Middle frontal gyrus (tissue), 1 donor: Measurements from ENCODE around the gene IST1.
"Not testable (repeated sequence)": the region's sequence is repeated elsewhere in the genome, so short reads cannot be mapped to it uniquely, and the experiment has no call there.

ENCODE experiments used
- DNase-seq: peaks from one replicate; pipeline ENCODE4 v3.0.0-alpha.2; 2015; ENCODE audit warnings: low spot score; ENCODE audit errors: extremely low spot score

Gene IST1

GRCh38 chr16:71894921-71895678 lies at the start of gene IST1:
IST1 (plus strand) TSS chr16:71895531; CDS start chr16:71915641, 20,110 bp downstream.
- peak; percentile 97 for DNase-seq

GRCh38 chr16:71845639-71846430 lies 49.5 kb upstream of the IST1 start, which contains the start of gene ATXN1L:
ATXN1L (plus strand) TSS chr16:71845976; CDS start chr16:71849741, 3,765 bp downstream.
- peak; percentile 66 for DNase-seq

DNA sequence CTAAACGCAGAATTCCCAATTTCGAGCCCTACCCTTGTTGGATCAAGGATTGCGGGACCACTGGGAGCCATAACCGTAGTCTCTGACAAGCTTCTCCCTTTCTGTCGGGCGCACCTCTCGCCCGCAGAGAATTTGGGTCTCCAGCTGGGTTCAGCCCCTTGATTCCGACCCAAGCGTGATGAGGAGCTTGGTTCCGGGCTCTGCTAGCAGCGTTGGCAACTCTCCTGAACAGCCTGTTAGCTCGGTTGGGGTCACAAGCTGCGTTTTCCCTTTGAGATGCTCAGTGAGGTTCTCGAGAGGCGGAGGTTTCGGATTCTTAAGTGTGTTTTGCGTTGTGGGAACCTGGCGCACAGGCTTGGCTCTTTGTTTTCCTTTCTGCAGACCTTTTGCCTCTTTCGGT lies 48.9 kb upstream of the IST1 start:
- DNase-seq: no peak

DNA sequence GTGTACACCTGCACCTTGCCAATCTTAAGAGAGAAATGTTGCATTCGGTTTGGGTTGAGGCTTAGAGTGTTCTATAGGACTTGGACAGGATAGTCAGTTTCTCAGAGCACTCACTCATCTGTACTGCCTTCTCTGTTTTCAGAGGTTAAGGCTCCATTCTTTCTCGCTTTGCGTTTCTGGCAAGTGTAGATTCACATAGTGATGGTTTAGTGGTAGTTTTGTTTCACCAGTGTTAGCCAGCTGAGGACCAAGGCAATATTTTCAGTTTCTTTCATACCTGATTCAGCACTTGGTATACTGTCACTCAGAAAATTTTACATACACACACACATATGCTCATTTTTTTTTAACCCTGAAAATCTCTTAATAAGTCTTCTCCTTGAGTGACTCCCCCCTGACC lies 48.2 kb upstream of the IST1 start:
- no peak for DNase-seq

- no peak for DNase-seq
Measured at GRCh38 chr16:71848622-71849021, 46.7 kb upstream of the IST1 start.

DNA sequence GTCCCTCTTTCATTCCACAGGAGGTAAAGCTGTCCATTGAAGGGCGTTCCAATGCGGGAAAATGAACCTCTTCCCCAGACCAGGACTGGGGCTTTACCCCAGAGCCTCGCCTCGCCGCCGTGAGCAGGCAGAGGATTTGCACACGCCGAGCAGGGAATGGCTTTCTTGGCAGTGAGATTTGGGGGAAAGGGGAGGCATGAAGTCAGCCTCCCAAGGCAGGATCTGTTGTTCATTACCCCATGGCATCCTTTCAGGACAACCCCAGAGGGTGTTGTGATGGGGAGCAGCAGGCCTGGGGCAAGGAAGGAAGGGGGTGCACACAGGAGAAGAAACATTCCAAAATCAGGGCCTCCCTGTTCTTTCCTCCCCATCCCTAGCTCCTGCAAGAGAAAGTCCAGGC lies 43.6 kb upstream of the IST1 start:
- DNase-seq: no peak

DNA sequence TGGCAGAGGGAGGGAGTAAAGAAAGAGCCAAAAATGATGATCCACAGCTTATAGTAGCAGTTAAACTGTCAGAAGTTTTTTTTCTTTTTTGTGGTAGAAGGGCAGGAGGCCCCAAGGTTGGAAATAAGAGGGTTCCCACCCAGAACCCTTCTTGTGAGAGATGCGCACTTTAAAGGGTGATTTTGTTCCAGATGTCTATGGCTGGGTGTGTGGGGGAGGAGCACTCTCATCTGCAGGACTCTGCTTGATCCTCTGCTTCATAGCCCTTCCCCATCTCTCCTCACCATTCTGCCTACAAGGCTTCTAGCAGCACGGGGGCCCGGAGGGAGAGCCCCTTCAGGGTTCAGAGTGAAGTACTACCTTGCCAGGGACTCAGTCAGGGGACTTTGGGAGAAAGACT lies 43.2 kb upstream of the IST1 start:
- no peak for DNase-seq

- no peak for DNase-seq
Measured at GRCh38 chr16:71852561-71852960, 42.8 kb upstream of the IST1 start.

GRCh38 chr16:71853413-71853812 lies 41.9 kb upstream of the IST1 start:
- no peak for DNase-seq

GRCh38 chr16:71854369-71854948 lies 40.9 kb upstream of the IST1 start:
- DNase-seq: no peak

GRCh38 chr16:71855937-71856662 lies 39.2 kb upstream of the IST1 start:
- no peak for DNase-seq

DNA sequence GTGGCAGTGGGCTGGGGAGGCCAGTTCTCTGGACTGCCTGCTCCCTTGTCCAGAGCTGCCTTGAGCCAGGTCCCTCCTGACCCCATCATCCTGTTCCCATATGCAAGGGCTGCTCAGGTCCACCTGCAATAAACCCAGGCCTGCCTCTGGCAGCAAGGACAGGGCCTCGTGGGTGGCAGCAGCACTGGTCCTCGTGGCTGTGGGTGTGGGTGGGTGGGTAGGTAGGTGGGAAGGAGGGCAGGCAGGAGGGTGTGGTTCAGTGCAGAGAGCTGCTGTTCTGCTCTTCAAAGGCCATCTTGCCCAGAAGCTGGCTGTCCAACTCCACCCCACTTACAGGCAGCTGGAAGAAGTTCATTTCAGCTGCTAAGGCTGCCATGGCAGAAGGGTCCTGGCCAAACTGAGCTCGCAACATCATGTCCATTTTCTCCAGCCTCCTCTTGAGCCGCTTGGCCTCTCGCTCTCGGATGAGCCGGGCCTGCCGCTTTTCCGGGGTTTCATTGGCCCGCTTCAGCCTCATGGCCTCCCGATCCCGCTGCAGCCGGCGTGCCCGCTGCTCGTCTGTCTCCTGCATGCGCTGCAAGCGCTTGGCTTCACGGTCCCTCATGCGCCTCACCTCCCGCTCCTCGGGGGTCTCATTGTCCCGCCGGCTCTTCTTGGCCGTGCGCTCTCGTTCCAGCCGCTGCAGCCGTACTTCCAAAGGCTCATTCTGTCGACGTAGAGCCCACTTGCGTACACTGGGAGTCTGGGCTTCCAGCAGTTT lies 35.4 kb upstream of the IST1 start:
- no peak for DNase-seq

GRCh38 chr16:71863995-71864394 lies 31.3 kb upstream of the IST1 start:
- DNase-seq: no peak

GRCh38 chr16:71865173-71865863 lies 30.0 kb upstream of the IST1 start:
- DNase-seq: no peak

DNA sequence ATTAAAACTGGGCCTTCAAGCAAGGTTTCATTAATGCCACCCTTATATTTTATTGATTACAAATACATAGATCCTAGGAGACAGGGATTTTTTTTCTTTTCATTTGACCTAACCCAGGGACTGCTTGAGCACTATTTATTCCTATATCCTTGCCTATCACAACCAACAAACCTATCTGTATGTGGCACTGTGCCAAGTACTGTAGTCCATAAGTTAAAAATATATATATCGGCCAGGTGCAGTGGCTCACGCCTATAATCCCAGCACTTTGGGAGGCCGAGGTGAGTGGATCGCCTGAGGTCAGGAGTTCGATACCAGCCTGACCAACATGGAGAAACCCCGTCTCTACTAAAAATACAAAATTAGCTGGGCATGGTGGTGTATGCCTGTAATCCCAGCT lies 28.2 kb upstream of the IST1 start:
- DNase-seq: not testable (repeated sequence)

- DNase-seq: peak; percentile 15
Measured at GRCh38 chr16:71867939-71868338, 27.4 kb upstream of the IST1 start.

- no peak for DNase-seq
Measured at GRCh38 chr16:71869089-71869488, 26.2 kb upstream of the IST1 start.

DNA sequence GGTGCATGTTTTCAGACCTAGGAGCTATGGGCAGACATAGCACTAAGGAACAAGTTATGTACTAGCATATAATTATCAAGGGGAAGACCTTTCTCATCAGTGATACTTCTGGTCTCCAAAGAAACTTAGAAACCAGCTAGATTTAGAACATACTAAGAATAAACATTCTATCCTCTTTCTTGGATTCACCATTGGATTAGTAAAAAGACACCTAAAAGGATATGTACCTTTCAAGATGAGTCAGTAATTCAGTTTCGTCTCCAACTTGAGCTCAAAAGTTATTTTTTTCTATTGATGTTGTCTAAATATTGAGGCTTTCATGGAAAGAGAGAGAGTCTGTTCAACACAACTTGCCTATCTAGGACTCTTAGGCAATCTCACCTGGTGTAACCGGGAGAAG lies 24.5 kb upstream of the IST1 start:
- no peak for DNase-seq

DNA sequence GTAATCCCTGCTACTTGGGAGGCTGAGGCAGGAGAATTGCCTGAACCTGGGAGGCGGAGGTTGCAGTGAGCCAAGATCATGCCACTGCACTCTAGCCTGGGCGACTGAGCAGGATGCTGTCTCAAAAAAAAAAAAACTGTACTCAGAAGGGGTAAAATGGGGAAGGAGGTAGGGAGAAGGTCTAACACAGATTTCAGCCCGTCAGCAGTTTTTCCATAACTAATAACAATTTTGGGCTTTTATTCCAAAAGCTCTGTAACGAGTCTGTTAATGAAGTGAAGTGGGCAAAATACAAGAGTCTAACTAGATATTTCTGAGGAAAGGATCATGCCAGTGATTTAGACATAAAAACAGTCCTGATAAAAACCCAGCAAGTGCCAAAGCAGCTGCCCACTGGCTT lies 22.1 kb upstream of the IST1 start:
- no peak for DNase-seq

- no peak for DNase-seq
Measured at GRCh38 chr16:71878911-71879310, 16.4 kb upstream of the IST1 start.
